Measurements from ENCODE around the gene EVI2B. TPM values are rescaled to one million over a fixed set of nuclear protein-coding genes. Genes with fewer than 3 reads are reported as not detected.
"Not testable (repeated sequence)": the region's sequence is repeated elsewhere in the genome, so short reads cannot be mapped to it uniquely, and the experiment has no call there.

Gene EVI2B
- total and polyA plus RNA-seq, 4 donors, result 2.8 to 5.8 (median 3.7) TPM

GRCh38 chr17:31289790-31290189, 24.1 kb downstream of the EVI2B start:
- Histone ChIP-seq H3K27me3 (ENCODE audit: control insufficient read depth in 4 of 4, insufficient read depth in 4 of 4, low read length in 3 of 4) (no peaks in the 10 kb centered on the region), H3K9me3 (ENCODE audit: control insufficient read depth in 4 of 4, low read length in 3 of 4) (no peaks in the 10 kb centered on the region), H3K36me3 (ENCODE audit: control insufficient read depth in 4 of 4, insufficient read depth in 3 of 4, low read depth in 1 of 4, low read length in 3 of 4) (peaks cover 0 to 5% (median 3%) of the 10 kb centered on the region in 4 donors), H3K9ac (ENCODE audit: low read depth in 1 of 2, low read length in 2 of 2) (no peak overlapping the region), H3K4me3 (ENCODE audit: low read depth in 1 of 3, low read length in 3 of 3) (no peak overlapping the region), H3K4me1 (ENCODE audit: control insufficient read depth in 4 of 4, insufficient read depth in 4 of 4, low read length in 3 of 4) (no peaks in the 10 kb centered on the region), H3K27ac (ENCODE audit: low read depth in 1 of 2, low read length in 2 of 2) (no peak overlapping the region)
- DNase-seq (ENCODE audit: low spot score), result no peak
- WGBS, result 86% methylated on average over 3 of the region's 3 CpGs
- TF ChIP-seq HNF4G (IDR thresholded peaks at IDR 0.05), result no peak
- no peak for TF ChIP-seq GABPA (IDR thresholded peaks at IDR 0.05 in 1 of 2, conservative IDR thresholded peaks at IDR 0.05 in 1 of 2)
- no peak for TF ChIP-seq HNF4A (conservative IDR thresholded peaks at IDR 0.05)
- TF ChIP-seq YY1 (IDR thresholded peaks at IDR 0.05), result no peak
- TF ChIP-seq, protein P1, sequence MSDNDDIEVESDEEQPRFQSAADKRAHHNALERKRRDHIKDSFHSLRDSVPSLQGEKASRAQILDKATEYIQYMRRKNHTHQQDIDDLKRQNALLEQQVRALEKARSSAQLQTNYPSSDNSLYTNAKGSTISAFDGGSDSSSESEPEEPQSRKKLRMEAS (IDR thresholded peaks at IDR 0.05), result no peak
- TF ChIP-seq TAF1 (conservative IDR thresholded peaks at IDR 0.05), result no peak
- TF ChIP-seq, protein P2, sequence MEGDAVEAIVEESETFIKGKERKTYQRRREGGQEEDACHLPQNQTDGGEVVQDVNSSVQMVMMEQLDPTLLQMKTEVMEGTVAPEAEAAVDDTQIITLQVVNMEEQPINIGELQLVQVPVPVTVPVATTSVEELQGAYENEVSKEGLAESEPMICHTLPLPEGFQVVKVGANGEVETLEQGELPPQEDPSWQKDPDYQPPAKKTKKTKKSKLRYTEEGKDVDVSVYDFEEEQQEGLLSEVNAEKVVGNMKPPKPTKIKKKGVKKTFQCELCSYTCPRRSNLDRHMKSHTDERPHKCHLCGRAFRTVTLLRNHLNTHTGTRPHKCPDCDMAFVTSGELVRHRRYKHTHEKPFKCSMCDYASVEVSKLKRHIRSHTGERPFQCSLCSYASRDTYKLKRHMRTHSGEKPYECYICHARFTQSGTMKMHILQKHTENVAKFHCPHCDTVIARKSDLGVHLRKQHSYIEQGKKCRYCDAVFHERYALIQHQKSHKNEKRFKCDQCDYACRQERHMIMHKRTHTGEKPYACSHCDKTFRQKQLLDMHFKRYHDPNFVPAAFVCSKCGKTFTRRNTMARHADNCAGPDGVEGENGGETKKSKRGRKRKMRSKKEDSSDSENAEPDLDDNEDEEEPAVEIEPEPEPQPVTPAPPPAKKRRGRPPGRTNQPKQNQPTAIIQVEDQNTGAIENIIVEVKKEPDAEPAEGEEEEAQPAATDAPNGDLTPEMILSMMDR (IDR thresholded peaks at IDR 0.05; ENCODE audit: low read depth, low read length, missing input control), result no peak
- no peak for TF ChIP-seq ZBTB33 (IDR thresholded peaks at IDR 0.05)
- no peak for TF ChIP-seq SP1 (IDR thresholded peaks at IDR 0.05)
- TF ChIP-seq NR2F2 (IDR thresholded peaks at IDR 0.05), result no peak
- no peak for TF ChIP-seq JUND (IDR thresholded peaks at IDR 0.05)
- TF ChIP-seq RAD21 (IDR thresholded peaks at IDR 0.05), result no peak
- TF ChIP-seq, protein P3, sequence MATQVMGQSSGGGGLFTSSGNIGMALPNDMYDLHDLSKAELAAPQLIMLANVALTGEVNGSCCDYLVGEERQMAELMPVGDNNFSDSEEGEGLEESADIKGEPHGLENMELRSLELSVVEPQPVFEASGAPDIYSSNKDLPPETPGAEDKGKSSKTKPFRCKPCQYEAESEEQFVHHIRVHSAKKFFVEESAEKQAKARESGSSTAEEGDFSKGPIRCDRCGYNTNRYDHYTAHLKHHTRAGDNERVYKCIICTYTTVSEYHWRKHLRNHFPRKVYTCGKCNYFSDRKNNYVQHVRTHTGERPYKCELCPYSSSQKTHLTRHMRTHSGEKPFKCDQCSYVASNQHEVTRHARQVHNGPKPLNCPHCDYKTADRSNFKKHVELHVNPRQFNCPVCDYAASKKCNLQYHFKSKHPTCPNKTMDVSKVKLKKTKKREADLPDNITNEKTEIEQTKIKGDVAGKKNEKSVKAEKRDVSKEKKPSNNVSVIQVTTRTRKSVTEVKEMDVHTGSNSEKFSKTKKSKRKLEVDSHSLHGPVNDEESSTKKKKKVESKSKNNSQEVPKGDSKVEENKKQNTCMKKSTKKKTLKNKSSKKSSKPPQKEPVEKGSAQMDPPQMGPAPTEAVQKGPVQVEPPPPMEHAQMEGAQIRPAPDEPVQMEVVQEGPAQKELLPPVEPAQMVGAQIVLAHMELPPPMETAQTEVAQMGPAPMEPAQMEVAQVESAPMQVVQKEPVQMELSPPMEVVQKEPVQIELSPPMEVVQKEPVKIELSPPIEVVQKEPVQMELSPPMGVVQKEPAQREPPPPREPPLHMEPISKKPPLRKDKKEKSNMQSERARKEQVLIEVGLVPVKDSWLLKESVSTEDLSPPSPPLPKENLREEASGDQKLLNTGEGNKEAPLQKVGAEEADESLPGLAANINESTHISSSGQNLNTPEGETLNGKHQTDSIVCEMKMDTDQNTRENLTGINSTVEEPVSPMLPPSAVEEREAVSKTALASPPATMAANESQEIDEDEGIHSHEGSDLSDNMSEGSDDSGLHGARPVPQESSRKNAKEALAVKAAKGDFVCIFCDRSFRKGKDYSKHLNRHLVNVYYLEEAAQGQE (IDR thresholded peaks at IDR 0.05), result no peak
- TF ChIP-seq EGR1 (IDR thresholded peaks at IDR 0.05; ENCODE audit: low read depth in 2 of 2), result no peak

DNA sequence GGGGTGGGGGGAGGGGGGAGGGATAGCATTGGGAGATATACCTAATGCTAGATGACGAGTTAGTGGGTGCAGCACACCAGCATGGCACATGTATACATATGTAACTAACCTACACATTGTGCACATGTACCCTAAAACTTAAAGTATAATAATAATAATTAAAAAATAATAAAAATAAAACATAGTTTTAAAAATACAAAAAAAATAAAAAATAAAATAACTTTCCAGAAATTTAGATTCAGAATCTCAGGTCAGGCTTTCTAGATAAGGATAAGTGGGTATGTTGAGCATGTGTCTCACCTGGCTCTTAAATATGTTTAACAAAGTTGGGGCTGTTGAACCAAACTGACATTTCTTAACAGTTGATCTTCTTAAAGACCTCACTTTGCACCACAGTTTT, 25.9 kb downstream of the EVI2B start:
- not testable (repeated sequence) for H3K4me1 ChIP-seq (ENCODE audit: control insufficient read depth in 4 of 4, insufficient read depth in 4 of 4, low read length in 3 of 4); H3K9me3 ChIP-seq (ENCODE audit: control insufficient read depth in 4 of 4, low read length in 3 of 4); H3K4me3 ChIP-seq (ENCODE audit: low read depth in 1 of 3, low read length in 3 of 3); H3K9ac ChIP-seq (ENCODE audit: low read depth in 1 of 2, low read length in 2 of 2); H3K36me3 ChIP-seq (ENCODE audit: control insufficient read depth in 4 of 4, insufficient read depth in 3 of 4, low read depth in 1 of 4, low read length in 3 of 4); H3K27me3 ChIP-seq (ENCODE audit: control insufficient read depth in 4 of 4, insufficient read depth in 4 of 4, low read length in 3 of 4); H3K27ac ChIP-seq (ENCODE audit: low read depth in 1 of 2, low read length in 2 of 2); DNase-seq (ENCODE audit: low spot score)
- WGBS, result 78% methylated on average over 1 of the region's 1 CpG

Data from liver (tissue), 9 donors.